H1 (cell line): Measurements from ENCODE around the gene SATB2.

ENCODE experiments used
- BCL11A ChIP-seq, 2 experiments: IDR thresholded peaks; one replicate each; pipeline ENCODE4 v1.6.1; 2011; ENCODE audit warnings: low read depth in 2 of 2, low read length in 2 of 2, mild to moderate bottlenecking in 2 of 2
- CTCF ChIP-seq, 3 experiments: IDR thresholded peaks; 1 replicate in 2 of 3; 2 replicates in 1 of 3; pipeline versions ENCODE4 v1.5.1 to v1.6.1; 2011; ENCODE audit warnings: low read length in 3 of 3, mild to moderate bottlenecking in 3 of 3, inconsistent platforms in 2 of 3, low read depth in 1 of 3, moderate library complexity in 1 of 3; ENCODE audit not compliant: insufficient read depth in 1 of 3; ENCODE audit errors: control extremely low read depth in 1 of 3
- EP300 ChIP-seq, 2 experiments: IDR thresholded peaks; 1 replicate in 1 of 2; 2 replicates in 1 of 2; pipeline ENCODE4 v1.6.1; 2011 to 2012; ENCODE audit warnings: low read depth in 2 of 2, low read length in 2 of 2, mild to moderate bottlenecking in 2 of 2, borderline replicate concordance in 1 of 2, inconsistent platforms in 1 of 2, moderate library complexity in 1 of 2
- EZH2 ChIP-seq: fragments of 200-600 bp; sonication (generic); IDR thresholded peaks from 2 replicates; pipeline ENCODE4 v1.7.1; 2012; ENCODE audit warnings: low read depth, mild to moderate bottlenecking, moderate library complexity, low read length, inconsistent platforms; ENCODE audit not compliant: severe bottlenecking
- HDAC2 ChIP-seq, 2 experiments: fragments of 300-600 bp in 1 of 2; sonication (generic) in 1 of 2; IDR thresholded peaks; 2 replicates each; pipeline ENCODE4 v1.6.1; 2011 to 2012; ENCODE audit warnings: low read depth in 2 of 2, low read length in 2 of 2, mild to moderate bottlenecking in 2 of 2, moderate library complexity in 2 of 2, borderline replicate concordance in 1 of 2, inconsistent platforms in 1 of 2
- MAFK ChIP-seq: IDR thresholded peaks from 2 replicates; pipeline ENCODE4 v1.6.1; 2012; ENCODE audit warnings: low read depth, mild to moderate bottlenecking, improper control_type of control experiment, low read length
- MAX ChIP-seq: IDR thresholded peaks from 2 replicates; pipeline ENCODE4 v1.6.1; 2012; ENCODE audit warnings: inconsistent platforms
- POLR2A ChIP-seq, 2 experiments: IDR thresholded peaks; 1 replicate in 1 of 2; 2 replicates in 1 of 2; pipeline ENCODE4 v1.6.1; 2011; ENCODE audit warnings: low read depth in 2 of 2, low read length in 2 of 2, mild to moderate bottlenecking in 2 of 2; ENCODE audit errors: control extremely low read depth in 1 of 2
- POLR2AphosphoS5 ChIP-seq: IDR thresholded peaks from 2 replicates; pipeline ENCODE4 v1.6.1; 2011; ENCODE audit warnings: low read depth, low read length
- RFX5 ChIP-seq: IDR thresholded peaks from 2 replicates; pipeline ENCODE4 v1.6.1; 2011; ENCODE audit warnings: low read depth, low read length, improper control_type of control experiment, borderline replicate concordance
- RXRA ChIP-seq: IDR thresholded peaks from 2 replicates; pipeline ENCODE4 v1.6.1; 2011; ENCODE audit warnings: low read depth, mild to moderate bottlenecking, low read length, moderate library complexity; ENCODE audit not compliant: insufficient read depth
- SIN3A ChIP-seq, 2 experiments: IDR thresholded peaks in 1 of 2; conservative IDR thresholded peaks in 1 of 2; 2 replicates each; pipeline ENCODE4 v1.6.1; 2011 to 2012; ENCODE audit warnings: low read length in 2 of 2, improper control_type of control experiment in 1 of 2, low read depth in 1 of 2, mild to moderate bottlenecking in 1 of 2
- SRF ChIP-seq: IDR thresholded peaks from 2 replicates; pipeline ENCODE4 v1.6.1; 2011; ENCODE audit warnings: mild to moderate bottlenecking, low read depth, low read length, moderate library complexity
- TAF1 ChIP-seq: IDR thresholded peaks from 2 replicates; pipeline ENCODE4 v1.6.1; 2011; ENCODE audit warnings: mild to moderate bottlenecking, low read depth, low read length

GRCh38 chr2:199309973-199310372 is 147.8 kb downstream of the SATB2 start:
- TF ChIP-seq SRF: no peak
- TF ChIP-seq POLR2A (IDR thresholded peaks at IDR 0.05; ENCODE audit: control extremely low read depth in 1 of 2, low read depth in 2 of 2, low read length in 2 of 2): no peak
- TF ChIP-seq CTCF (IDR thresholded peaks at IDR 0.05; ENCODE audit: control extremely low read depth in 1 of 3, insufficient read depth in 1 of 3, low read depth in 1 of 3, low read length in 3 of 3): no peak
- no peak for TF ChIP-seq RXRA
- no peak for TF ChIP-seq EP300 (IDR thresholded peaks at IDR 0.05; ENCODE audit: borderline replicate concordance in 1 of 2, low read depth in 2 of 2, low read length in 2 of 2)
- no peak for TF ChIP-seq RFX5
- no peak for TF ChIP-seq POLR2AphosphoS5
- TF ChIP-seq HDAC2 (IDR thresholded peaks at IDR 0.05; ENCODE audit: borderline replicate concordance in 1 of 2, low read depth in 2 of 2, low read length in 2 of 2): no peak
- TF ChIP-seq MAX: no peak
- no peak for TF ChIP-seq TAF1
- TF ChIP-seq BCL11A (IDR thresholded peaks at IDR 0.05; ENCODE audit: low read depth in 2 of 2, low read length in 2 of 2): no peak
- TF ChIP-seq SIN3A (conservative IDR thresholded peaks at IDR 0.05 in 1 of 2, IDR thresholded peaks at IDR 0.05 in 1 of 2; ENCODE audit: low read depth in 1 of 2, low read length in 2 of 2): no peak
- no peak for TF ChIP-seq MAFK
- TF ChIP-seq EZH2: no peak
